ENCODE data around the gene NPHP4.

DNA sequence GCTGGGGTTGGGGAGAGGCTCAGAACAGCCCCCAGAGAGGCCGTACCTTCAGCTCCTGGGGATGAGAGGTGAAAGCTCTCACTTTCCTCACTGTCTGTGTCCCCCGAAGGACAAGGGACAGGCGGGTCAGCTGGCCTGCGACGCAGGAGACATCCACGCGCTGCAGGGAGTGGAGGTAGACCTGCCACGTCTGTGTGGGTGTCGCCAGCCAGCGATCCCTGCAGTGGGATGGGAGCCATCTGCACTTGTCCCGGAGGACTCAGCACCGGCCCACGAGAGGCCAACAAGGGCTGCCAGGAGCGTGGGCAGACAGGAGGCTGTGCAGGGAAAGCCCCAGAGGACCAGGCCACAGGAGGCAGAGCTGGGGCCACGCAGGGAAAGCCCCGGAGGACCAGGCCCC is 127.2 kb downstream of the NPHP4 start:
- TF ChIP-seq, protein P1, sequence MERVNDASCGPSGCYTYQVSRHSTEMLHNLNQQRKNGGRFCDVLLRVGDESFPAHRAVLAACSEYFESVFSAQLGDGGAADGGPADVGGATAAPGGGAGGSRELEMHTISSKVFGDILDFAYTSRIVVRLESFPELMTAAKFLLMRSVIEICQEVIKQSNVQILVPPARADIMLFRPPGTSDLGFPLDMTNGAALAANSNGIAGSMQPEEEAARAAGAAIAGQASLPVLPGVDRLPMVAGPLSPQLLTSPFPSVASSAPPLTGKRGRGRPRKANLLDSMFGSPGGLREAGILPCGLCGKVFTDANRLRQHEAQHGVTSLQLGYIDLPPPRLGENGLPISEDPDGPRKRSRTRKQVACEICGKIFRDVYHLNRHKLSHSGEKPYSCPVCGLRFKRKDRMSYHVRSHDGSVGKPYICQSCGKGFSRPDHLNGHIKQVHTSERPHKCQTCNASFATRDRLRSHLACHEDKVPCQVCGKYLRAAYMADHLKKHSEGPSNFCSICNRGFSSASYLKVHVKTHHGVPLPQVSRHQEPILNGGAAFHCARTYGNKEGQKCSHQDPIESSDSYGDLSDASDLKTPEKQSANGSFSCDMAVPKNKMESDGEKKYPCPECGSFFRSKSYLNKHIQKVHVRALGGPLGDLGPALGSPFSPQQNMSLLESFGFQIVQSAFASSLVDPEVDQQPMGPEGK (CRISPR knock-in tag; IDR thresholded peaks at IDR 0.05; ENCODE audit: borderline replicate concordance): no peak
- TF ChIP-seq, protein P2, sequence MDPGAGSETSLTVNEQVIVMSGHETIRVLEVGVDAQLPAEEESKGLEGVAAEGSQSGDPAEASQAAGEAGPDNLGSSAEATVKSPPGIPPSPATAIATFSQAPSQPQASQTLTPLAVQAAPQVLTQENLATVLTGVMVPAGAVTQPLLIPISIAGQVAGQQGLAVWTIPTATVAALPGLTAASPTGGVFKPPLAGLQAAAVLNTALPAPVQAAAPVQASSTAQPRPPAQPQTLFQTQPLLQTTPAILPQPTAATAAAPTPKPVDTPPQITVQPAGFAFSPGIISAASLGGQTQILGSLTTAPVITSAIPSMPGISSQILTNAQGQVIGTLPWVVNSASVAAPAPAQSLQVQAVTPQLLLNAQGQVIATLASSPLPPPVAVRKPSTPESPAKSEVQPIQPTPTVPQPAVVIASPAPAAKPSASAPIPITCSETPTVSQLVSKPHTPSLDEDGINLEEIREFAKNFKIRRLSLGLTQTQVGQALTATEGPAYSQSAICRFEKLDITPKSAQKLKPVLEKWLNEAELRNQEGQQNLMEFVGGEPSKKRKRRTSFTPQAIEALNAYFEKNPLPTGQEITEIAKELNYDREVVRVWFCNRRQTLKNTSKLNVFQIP (CRISPR knock-in tag; IDR thresholded peaks at IDR 0.05; ENCODE audit: borderline replicate concordance, low read depth): no peak
- TF ChIP-seq ZNF565 (CRISPR knock-in tag; conservative IDR thresholded peaks at IDR 0.05; ENCODE audit: low read depth) (no peak), BACH2 (CRISPR knock-in tag; IDR thresholded peaks at IDR 0.05; ENCODE audit: borderline replicate concordance) (no peak), ZNF70 (CRISPR knock-in tag; IDR thresholded peaks at IDR 0.05) (no peak), ZFP3 (CRISPR knock-in tag; IDR thresholded peaks at IDR 0.05) (no peak)
- TF ChIP-seq, protein P3, sequence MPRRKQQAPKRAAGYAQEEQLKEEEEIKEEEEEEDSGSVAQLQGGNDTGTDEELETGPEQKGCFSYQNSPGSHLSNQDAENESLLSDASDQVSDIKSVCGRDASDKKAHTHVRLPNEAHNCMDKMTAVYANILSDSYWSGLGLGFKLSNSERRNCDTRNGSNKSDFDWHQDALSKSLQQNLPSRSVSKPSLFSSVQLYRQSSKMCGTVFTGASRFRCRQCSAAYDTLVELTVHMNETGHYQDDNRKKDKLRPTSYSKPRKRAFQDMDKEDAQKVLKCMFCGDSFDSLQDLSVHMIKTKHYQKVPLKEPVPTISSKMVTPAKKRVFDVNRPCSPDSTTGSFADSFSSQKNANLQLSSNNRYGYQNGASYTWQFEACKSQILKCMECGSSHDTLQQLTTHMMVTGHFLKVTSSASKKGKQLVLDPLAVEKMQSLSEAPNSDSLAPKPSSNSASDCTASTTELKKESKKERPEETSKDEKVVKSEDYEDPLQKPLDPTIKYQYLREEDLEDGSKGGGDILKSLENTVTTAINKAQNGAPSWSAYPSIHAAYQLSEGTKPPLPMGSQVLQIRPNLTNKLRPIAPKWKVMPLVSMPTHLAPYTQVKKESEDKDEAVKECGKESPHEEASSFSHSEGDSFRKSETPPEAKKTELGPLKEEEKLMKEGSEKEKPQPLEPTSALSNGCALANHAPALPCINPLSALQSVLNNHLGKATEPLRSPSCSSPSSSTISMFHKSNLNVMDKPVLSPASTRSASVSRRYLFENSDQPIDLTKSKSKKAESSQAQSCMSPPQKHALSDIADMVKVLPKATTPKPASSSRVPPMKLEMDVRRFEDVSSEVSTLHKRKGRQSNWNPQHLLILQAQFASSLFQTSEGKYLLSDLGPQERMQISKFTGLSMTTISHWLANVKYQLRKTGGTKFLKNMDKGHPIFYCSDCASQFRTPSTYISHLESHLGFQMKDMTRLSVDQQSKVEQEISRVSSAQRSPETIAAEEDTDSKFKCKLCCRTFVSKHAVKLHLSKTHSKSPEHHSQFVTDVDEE (CRISPR knock-in tag; IDR thresholded peaks at IDR 0.05): no peak
